HG03135 (cell line): Measurements from ENCODE around the gene SMPD2.

Source experiments
- ATAC-seq: cut with Tn5 transposase; IDR thresholded peaks from one replicate; pipeline ENCODE4 v1.9.1; 2021; ENCODE audit warnings: mild to moderate bottlenecking, moderate library complexity; ENCODE audit not compliant: unreplicated experiment

The SMPD2 gene

GRCh38 chr6:109483735-109484057 lies 43.2 kb downstream of the SMPD2 start:
- peak; percentile 2 for ATAC-seq

- no peak for ATAC-seq
These were observed 43.6 kb downstream of the SMPD2 start for GRCh38 chr6:109484122-109484521.

- ATAC-seq, result no peak
These were observed 44.9 kb downstream of the SMPD2 start for GRCh38 chr6:109485266-109485935.

GRCh38 chr6:109486068-109486467 lies 45.5 kb downstream of the SMPD2 start:
- ATAC-seq, result no peak

GRCh38 chr6:109488001-109488400 lies 47.5 kb downstream of the SMPD2 start:
- ATAC-seq, result no peak

GRCh38 chr6:109490713-109491112 lies 50.2 kb downstream of the SMPD2 start:
- no peak for ATAC-seq

- no peak for ATAC-seq
These were observed 50.8 kb downstream of the SMPD2 start for GRCh38 chr6:109491207-109491938.
